ENCODE results near the gene OLFM2.

The OLFM2 gene

GRCh38 chr19:9854282-9854846 lies 82.0 kb downstream of the OLFM2 start:
- Histone ChIP-seq H3K27me3 (ENCODE audit: insufficient read depth, low read length, poor library complexity) (no peaks in the 10 kb centered on the region), H2AFZ (ENCODE audit: low read depth, low read length) (no peak overlapping the region), H3K9me3 (ENCODE audit: insufficient read depth, low read length, severe bottlenecking) (no peaks in the 10 kb centered on the region), H3K27ac (ENCODE audit: low read length) (no peak overlapping the region), H3K4me1 (ENCODE audit: insufficient read depth, low read length) (peaks cover 21% of the 10 kb centered on the region), H3K4me2 (ENCODE audit: insufficient read depth, low read length) (no peak overlapping the region), H3K4me3 (ENCODE audit: low read depth in 1 of 2, low read length in 2 of 2) (no peak overlapping the region), H3K79me2 (ENCODE audit: insufficient read depth, low read length) (no peaks in the 10 kb centered on the region), H3K9ac (ENCODE audit: low read depth, low read length) (no peak overlapping the region), H3K36me3 (ENCODE audit: insufficient read depth, low read length) (peaks cover 19% of the 10 kb centered on the region), H4K20me1 (ENCODE audit: insufficient read depth, low read length) (peaks cover 18% of the 10 kb centered on the region)
- TF ChIP-seq CTCF (IDR thresholded peaks at IDR 0.05; ENCODE audit: borderline replicate concordance, extremely low read depth, low read length, poor library complexity, severe bottlenecking) (no peak), EZH2 (IDR thresholded peaks at IDR 0.05; ENCODE audit: borderline replicate concordance, low read depth, low read length, severe bottlenecking) (no peak)
- ATAC-seq (ENCODE audit: insufficient read depth, low read depth) (no peak), DNase-seq (no peak)

- ATAC-seq (ENCODE audit: insufficient read depth, low read depth) (no peak), DNase-seq (no peak)
- Histone ChIP-seq H3K27ac (ENCODE audit: low read length) (no peak overlapping the region), H3K9me3 (ENCODE audit: insufficient read depth, low read length, severe bottlenecking) (no peaks in the 10 kb centered on the region), H2AFZ (ENCODE audit: low read depth, low read length) (no peak overlapping the region), H4K20me1 (ENCODE audit: insufficient read depth, low read length) (peaks cover 49% of the 10 kb centered on the region), H3K27me3 (ENCODE audit: insufficient read depth, low read length, poor library complexity) (no peaks in the 10 kb centered on the region), H3K79me2 (ENCODE audit: insufficient read depth, low read length) (peaks cover 13% of the 10 kb centered on the region), H3K4me2 (ENCODE audit: insufficient read depth, low read length) (no peak overlapping the region), H3K4me3 (ENCODE audit: low read depth in 1 of 2, low read length in 2 of 2) (no peak overlapping the region), H3K4me1 (ENCODE audit: insufficient read depth, low read length) (no peaks in the 10 kb centered on the region), H3K36me3 (ENCODE audit: insufficient read depth, low read length) (peaks cover 58% of the 10 kb centered on the region), H3K9ac (ENCODE audit: low read depth, low read length) (no peak overlapping the region)
- no peak for TF ChIP-seq EZH2 (IDR thresholded peaks at IDR 0.05; ENCODE audit: borderline replicate concordance, low read depth, low read length, severe bottlenecking)
- no peak for TF ChIP-seq CTCF (IDR thresholded peaks at IDR 0.05; ENCODE audit: borderline replicate concordance, extremely low read depth, low read length, poor library complexity, severe bottlenecking)
Observed at GRCh38 chr19:9850235-9850959, 85.9 kb downstream of the OLFM2 start.

- Histone ChIP-seq H3K36me3 (ENCODE audit: insufficient read depth, low read length) (peaks cover 64% of the 10 kb centered on the region), H3K4me3 (ENCODE audit: low read depth in 1 of 2, low read length in 2 of 2) (no peak overlapping the region)
- no peak for ATAC-seq (ENCODE audit: insufficient read depth, low read depth)
Observed at GRCh38 chr19:9849791-9850190, 86.5 kb downstream of the OLFM2 start.

More at GRCh38 chr19:9849791-9850190, 86.5 kb downstream of the OLFM2 start:
- Histone ChIP-seq H4K20me1 (ENCODE audit: insufficient read depth, low read length) (peaks cover 50% of the 10 kb centered on the region), H3K4me1 (ENCODE audit: insufficient read depth, low read length) (no peaks in the 10 kb centered on the region), H3K9me3 (ENCODE audit: insufficient read depth, low read length, severe bottlenecking) (no peaks in the 10 kb centered on the region), H2AFZ (ENCODE audit: low read depth, low read length) (no peak overlapping the region), H3K79me2 (ENCODE audit: insufficient read depth, low read length) (peaks cover 18% of the 10 kb centered on the region), H3K27me3 (ENCODE audit: insufficient read depth, low read length, poor library complexity) (no peaks in the 10 kb centered on the region), H3K9ac (ENCODE audit: low read depth, low read length) (no peak overlapping the region), H3K4me2 (ENCODE audit: insufficient read depth, low read length) (no peak overlapping the region), H3K27ac (ENCODE audit: low read length) (no peak overlapping the region)
- no peak for TF ChIP-seq CTCF (IDR thresholded peaks at IDR 0.05; ENCODE audit: borderline replicate concordance, extremely low read depth, low read length, poor library complexity, severe bottlenecking)
- TF ChIP-seq EZH2 (IDR thresholded peaks at IDR 0.05; ENCODE audit: borderline replicate concordance, low read depth, low read length, severe bottlenecking) = no peak
- DNase-seq = no peak

All from DND-41 (cell line).